Measurements from ENCODE around the gene RNU11. TPM values are rescaled to one million over a fixed set of nuclear protein-coding genes. Genes with fewer than 3 reads are reported as not detected.

RNU11 gene
- total RNA-seq, 1 experiment from 2014 or later, result not detected

GRCh38 chr1:28604411-28604810 lies 44.0 kb upstream of the RNU11 start (continued):
- no peak for TF ChIP-seq ARID4B (CRISPR knock-in tag; IDR thresholded peaks at IDR 0.05; ENCODE audit: borderline replicate concordance)
- TF ChIP-seq ATF3 (CRISPR knock-in tag; conservative IDR thresholded peaks at IDR 0.05), result no peak
- TF ChIP-seq RELA (CRISPR knock-in tag; IDR thresholded peaks at IDR 0.05; ENCODE audit: borderline replicate concordance), result no peak
- no peak for TF ChIP-seq USF1 (CRISPR knock-in tag; IDR thresholded peaks at IDR 0.05)
- no peak for TF ChIP-seq ZNF423 (CRISPR knock-in tag; IDR thresholded peaks at IDR 0.05)
- TF ChIP-seq TCF7 (CRISPR knock-in tag; IDR thresholded peaks at IDR 0.05; ENCODE audit: low read depth), result no peak
- no peak for TF ChIP-seq ZBTB43 (CRISPR knock-in tag; IDR thresholded peaks at IDR 0.05)
- TF ChIP-seq E2F1 (CRISPR knock-in tag; IDR thresholded peaks at IDR 0.05), result no peak

GRCh38 chr1:28604962-28605361 lies 43.4 kb upstream of the RNU11 start:
- ATAC-seq, result peak; percentile 43; the same call in 1 of the 2 replicates
- CTCF ChIA-PET, result interaction anchor here (0.8 to 1.4 kb wide), 2 partner anchors 26 to 88 kb away, joined by 3 read pairs; no protein-coding TSS in a partner anchor
- POLR2A ChIA-PET, result interaction anchor here (1.8 kb wide), 1 partner anchor 23 kb away, joined by 4 read pairs; no protein-coding TSS in a partner anchor

More at GRCh38 chr1:28604962-28605361, 43.4 kb upstream of the RNU11 start:
- H3K27me3 Mint-ChIP-seq (ENCODE audit: low read depth), result no peaks in the 10 kb centered on the region
- no peak overlapping the region for H3K4me3 Mint-ChIP-seq
- no peak for DNase-seq (ENCODE audit: low spot score)
- peak overlapping the region; percentile 68; the same call in 1 of the 2 replicates for H3K27ac Mint-ChIP-seq
- TF ChIP-seq ZNF138 (CRISPR knock-in tag; conservative IDR thresholded peaks at IDR 0.05), result no peak
- TF ChIP-seq TP53 (CRISPR knock-in tag; IDR thresholded peaks at IDR 0.05), result no peak
- TF ChIP-seq AFF4 (CRISPR knock-in tag; IDR thresholded peaks at IDR 0.05; ENCODE audit: borderline replicate concordance), result no peak
- no peak for TF ChIP-seq ERG (CRISPR knock-in tag; IDR thresholded peaks at IDR 0.05)
- TF ChIP-seq SMAD4 (CRISPR knock-in tag; IDR thresholded peaks at IDR 0.05), result no peak
- no peak for TF ChIP-seq USF1 (CRISPR knock-in tag; IDR thresholded peaks at IDR 0.05)
- TF ChIP-seq MYBL2 (CRISPR knock-in tag; IDR thresholded peaks at IDR 0.05), result no peak
- no peak for TF ChIP-seq SMAD3 (CRISPR knock-in tag; IDR thresholded peaks at IDR 0.05; ENCODE audit: borderline replicate concordance)
- TF ChIP-seq FOXK1 (CRISPR knock-in tag; IDR thresholded peaks at IDR 0.05), result no peak
- no peak for TF ChIP-seq CTCF (IDR thresholded peaks at IDR 0.05)
- TF ChIP-seq ZNF671 (CRISPR knock-in tag; IDR thresholded peaks at IDR 0.05), result no peak
- no peak for TF ChIP-seq ETV6 (CRISPR knock-in tag; IDR thresholded peaks at IDR 0.05)
- TF ChIP-seq ATF1 (CRISPR knock-in tag; IDR thresholded peaks at IDR 0.05), result no peak
- H3K4me1 Mint-ChIP-seq, result peaks cover 11% of the 10 kb centered on the region
- H3K9me3 Mint-ChIP-seq, result no peaks in the 10 kb centered on the region
- peaks cover 18% of the 10 kb centered on the region for H3K36me3 Mint-ChIP-seq
